Measurements from ENCODE around the gene TMEM86B. TPM values are rescaled to one million over a fixed set of nuclear protein-coding genes. Genes with fewer than 3 reads are reported as not detected.
"Not testable (repeated sequence)": the region's sequence is repeated elsewhere in the genome, so short reads cannot be mapped to it uniquely, and the experiment has no call there.

The TMEM86B gene
- total RNA-seq, 1 experiment from 2014 or later: 3.4 TPM

DNA sequence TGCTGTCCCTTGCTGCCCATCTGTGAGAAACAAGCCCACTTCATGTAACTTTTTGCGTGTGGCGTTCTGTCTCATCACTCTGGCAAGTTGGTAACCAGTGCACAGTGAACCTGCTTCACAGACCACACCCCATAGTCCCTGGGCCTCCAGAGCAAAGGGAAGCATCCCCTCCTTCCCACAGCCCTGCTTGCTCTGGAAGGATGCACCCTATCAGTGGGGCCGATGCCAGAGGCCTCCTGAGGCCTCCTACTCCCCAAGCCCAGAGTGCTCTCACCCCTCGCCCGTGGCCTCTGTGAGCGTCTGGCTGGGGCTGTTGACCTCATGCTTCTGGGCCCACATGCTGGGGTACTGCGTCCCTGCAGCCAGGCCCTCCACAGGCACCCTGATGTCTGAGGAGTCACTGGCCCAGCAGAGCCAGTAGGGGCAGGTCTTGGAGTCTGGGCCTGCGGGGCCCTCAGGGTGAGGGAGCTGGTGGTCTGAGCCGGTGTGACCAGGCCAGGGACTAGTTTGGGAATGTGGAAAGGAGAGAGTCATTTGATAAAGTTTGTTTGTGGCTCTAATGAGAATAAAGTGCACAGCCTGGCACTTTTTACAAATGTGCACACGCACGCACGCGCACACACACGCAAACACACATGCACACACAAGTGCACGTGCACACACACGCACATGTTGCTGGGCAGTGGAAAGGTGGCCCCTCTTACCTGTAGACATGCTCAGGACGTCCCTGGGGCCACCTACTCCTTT lies 5.1 kb downstream of the TMEM86B start:
- no peak for DNase-seq (ENCODE audit: low spot score)

DNA sequence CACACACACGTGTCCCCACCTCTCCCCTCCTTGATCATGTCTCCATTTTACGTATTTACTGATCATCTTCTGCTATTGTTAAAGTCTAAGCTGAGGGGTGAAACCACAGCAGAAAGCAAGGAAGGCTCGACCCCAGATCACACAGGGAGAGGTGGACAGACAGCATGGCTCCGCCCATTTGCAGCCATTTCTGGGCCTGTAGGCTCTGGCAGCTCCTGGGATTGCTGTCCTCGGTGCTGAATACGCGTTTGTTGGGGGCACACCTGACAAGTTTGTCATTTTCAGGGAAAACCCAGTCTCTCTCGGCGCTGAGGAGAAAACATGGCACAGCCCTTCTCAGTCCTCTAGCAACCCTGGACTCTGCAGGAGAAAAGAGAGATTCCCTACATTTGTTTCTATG lies 8.0 kb downstream of the TMEM86B start:
- DNase-seq (ENCODE audit: low spot score): peak; percentile 28

- peak; percentile 100 for DNase-seq (ENCODE audit: low spot score)
Measured at GRCh38 chr19:55216461-55217198, 11.9 kb downstream of the TMEM86B start.

DNA sequence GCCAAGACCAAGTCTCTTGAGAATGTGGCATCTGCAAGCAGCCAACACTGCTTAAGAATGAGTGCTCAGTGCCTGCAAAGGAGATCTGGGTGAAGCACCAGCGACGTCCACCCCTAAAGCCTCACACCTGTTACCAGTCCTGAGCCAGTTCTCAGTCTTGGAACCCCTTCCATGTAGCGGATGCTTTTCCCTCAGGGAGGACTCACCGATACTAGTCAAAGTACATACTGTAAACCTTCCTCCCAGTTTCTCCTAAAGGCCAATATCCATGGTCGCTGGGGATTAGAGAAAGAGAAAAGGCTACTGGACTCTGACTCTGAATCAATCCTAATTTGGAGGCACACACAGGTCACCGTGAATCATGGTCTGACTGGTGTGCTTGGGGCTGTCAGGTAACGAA lies 15.0 kb downstream of the TMEM86B start:
- no peak for DNase-seq (ENCODE audit: low spot score)

DNA sequence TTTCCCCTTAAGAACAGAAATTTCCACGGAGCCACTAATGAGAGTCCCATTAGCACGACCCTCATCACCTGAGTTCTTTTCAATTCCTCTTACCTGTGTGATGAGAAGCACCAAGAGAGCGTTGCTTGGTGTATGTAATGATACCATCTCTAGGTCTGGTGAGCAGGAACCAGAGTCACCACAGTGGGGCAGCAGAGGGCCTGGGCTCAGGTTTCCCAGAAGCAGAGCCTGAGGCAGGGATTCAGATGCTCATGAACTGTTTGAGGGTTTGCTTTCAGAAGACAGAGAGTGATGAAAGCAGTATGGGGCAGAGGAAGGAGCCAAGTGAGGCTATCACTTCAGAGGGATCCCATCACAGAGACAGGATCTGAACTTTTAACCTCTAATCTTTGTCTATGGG lies 16.1 kb downstream of the TMEM86B start:
- DNase-seq (ENCODE audit: low spot score): peak; percentile 47

- peak; percentile 100 for DNase-seq (ENCODE audit: low spot score)
Measured at GRCh38 chr19:55209693-55210472, 18.7 kb downstream of the TMEM86B start.

GRCh38 chr19:55208880-55209692 lies 19.5 kb downstream of the TMEM86B start, which contains the start of gene PTPRH:
Gene PTPRH, minus strand, starts transcription at chr19:55209501. Its CDS starts 68 bp downstream, at chr19:55209433.
- DNase-seq (ENCODE audit: low spot score): peak; percentile 44

GRCh38 chr19:55206664-55207500 lies 21.7 kb downstream of the TMEM86B start:
- DNase-seq (ENCODE audit: low spot score): peak; percentile 96

- not testable (repeated sequence) for DNase-seq (ENCODE audit: low spot score)
Measured at GRCh38 chr19:55202199-55202598, 26.4 kb downstream of the TMEM86B start.

- no peak for DNase-seq (ENCODE audit: low spot score)
Measured at GRCh38 chr19:55199620-55200204, 28.9 kb downstream of the TMEM86B start.

DNA sequence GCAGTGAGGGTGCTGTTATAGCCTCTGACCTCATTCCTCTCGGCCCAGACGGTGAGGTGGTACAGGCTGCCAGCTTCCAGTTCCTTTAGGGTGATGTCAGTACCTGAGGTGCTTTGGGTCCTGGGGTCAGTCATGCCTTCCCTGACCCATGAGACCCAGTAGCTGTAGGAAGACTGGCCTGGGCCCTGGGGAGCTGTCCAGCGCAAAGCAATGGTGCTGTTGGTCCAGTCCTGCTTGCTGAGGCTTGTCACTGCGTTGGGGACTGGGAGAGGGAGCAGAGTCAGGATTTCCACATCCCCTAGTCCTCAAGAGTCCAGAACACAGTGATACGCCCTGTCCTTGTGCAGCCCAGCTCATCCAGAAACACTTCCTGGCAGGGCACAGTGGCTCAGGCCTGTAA lies 29.9 kb downstream of the TMEM86B start:
- no peak for DNase-seq (ENCODE audit: low spot score)

DNA sequence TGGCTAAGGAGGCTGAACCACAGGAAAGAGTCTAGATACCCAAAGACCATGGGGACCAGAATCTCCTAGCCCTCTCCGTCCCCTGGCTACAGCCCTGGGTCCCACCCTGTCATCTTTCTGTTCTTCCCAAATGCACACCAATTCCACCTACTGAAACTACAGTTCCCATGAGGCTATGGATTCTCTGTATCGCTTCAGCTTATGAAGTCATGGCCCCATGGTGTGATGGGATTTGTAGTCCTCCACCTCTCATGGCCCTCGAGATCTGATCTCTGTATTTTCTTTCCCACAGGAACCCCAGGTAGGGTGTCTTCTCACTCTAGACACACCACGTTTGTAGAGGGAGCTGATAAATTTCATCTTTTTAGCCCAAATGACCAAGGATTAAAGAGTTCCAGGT lies 31.0 kb downstream of the TMEM86B start:
- DNase-seq (ENCODE audit: low spot score): no peak

GRCh38 chr19:55196803-55197202 lies 31.8 kb downstream of the TMEM86B start:
- no peak for DNase-seq (ENCODE audit: low spot score)

- no peak for DNase-seq (ENCODE audit: low spot score)
Measured at GRCh38 chr19:55193481-55193880, 35.1 kb downstream of the TMEM86B start.

GRCh38 chr19:55189403-55189835 lies 39.1 kb downstream of the TMEM86B start:
- peak; percentile 99 for DNase-seq (ENCODE audit: low spot score)

DNA sequence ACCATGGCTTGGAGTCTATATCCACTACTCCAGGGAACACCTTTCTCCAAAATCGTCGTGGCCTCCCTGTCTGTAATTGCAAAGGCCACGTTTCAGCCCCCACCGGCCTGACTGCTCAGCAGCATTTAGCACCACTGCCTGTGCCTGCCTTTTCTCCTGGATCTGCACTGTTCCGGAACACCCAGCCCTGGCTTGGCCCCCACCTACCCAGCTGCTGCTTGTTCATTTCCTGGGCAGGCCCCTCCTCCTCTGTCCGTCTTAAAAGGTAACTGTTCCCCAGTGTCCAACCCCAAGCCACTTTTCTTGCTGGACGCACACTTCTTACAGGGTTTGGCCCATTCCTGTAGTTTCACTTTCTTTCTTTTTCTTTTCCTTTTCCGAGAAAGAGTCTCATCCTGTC lies 39.9 kb downstream of the TMEM86B start:
- DNase-seq (ENCODE audit: low spot score): peak; percentile 45

- DNase-seq (ENCODE audit: low spot score): no peak
Measured at GRCh38 chr19:55186080-55186479, 42.5 kb downstream of the TMEM86B start.

GRCh38 chr19:55181740-55182139 lies 46.8 kb downstream of the TMEM86B start:
- no peak for DNase-seq (ENCODE audit: low spot score)

- no peak for DNase-seq (ENCODE audit: low spot score)
Measured at GRCh38 chr19:55179606-55180484, 48.7 kb downstream of the TMEM86B start, which contains the start of gene SYT5. Gene SYT5, minus strand, starts transcription at chr19:55180289. Its CDS starts 1,248 bp downstream, at chr19:55179041.
